ENCODE results near the gene PRELID3B. TPM values are rescaled to one million over a fixed set of nuclear protein-coding genes. Genes with fewer than 3 reads are reported as not detected.

PRELID3B gene
- total RNA-seq, 1 experiment from 2014 or later, result 129 TPM

DNA sequence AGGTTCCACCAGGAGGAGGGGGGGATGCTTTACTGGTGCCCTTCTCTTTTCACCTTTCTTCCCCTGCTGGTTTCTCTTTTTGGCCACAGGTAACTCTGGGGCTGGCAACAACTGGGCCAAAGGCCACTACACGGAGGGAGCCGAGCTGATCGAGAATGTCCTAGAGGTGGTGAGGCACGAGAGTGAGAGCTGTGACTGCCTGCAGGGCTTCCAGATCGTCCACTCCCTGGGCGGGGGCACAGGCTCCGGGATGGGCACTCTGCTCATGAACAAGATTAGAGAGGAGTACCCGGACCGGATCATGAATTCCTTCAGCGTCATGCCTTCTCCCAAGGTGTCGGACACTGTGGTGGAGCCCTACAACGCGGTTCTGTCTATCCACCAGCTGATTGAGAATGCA lies 19.0 kb downstream of the PRELID3B start:
- no peak overlapping the region for H3K4me2 ChIP-seq (ENCODE audit: low read length)
- H3K79me2 ChIP-seq (ENCODE audit: insufficient read depth, low read length), result peaks cover 40% of the 10 kb centered on the region
- TF ChIP-seq, protein P1, sequence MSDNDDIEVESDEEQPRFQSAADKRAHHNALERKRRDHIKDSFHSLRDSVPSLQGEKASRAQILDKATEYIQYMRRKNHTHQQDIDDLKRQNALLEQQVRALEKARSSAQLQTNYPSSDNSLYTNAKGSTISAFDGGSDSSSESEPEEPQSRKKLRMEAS (IDR thresholded peaks at IDR 0.05), result no peak
- TF ChIP-seq, protein P2, sequence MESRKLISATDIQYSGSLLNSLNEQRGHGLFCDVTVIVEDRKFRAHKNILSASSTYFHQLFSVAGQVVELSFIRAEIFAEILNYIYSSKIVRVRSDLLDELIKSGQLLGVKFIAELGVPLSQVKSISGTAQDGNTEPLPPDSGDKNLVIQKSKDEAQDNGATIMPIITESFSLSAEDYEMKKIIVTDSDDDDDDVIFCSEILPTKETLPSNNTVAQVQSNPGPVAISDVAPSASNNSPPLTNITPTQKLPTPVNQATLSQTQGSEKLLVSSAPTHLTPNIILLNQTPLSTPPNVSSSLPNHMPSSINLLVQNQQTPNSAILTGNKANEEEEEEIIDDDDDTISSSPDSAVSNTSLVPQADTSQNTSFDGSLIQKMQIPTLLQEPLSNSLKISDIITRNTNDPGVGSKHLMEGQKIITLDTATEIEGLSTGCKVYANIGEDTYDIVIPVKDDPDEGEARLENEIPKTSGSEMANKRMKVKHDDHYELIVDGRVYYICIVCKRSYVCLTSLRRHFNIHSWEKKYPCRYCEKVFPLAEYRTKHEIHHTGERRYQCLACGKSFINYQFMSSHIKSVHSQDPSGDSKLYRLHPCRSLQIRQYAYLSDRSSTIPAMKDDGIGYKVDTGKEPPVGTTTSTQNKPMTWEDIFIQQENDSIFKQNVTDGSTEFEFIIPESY (IDR thresholded peaks at IDR 0.05; ENCODE audit: extremely low read depth, insufficient replicate concordance, low read length), result no peak
- TF ChIP-seq EZH2 (IDR thresholded peaks at IDR 0.05), result no peak
- TF ChIP-seq RAD21 (IDR thresholded peaks at IDR 0.05; ENCODE audit: low read depth), result no peak
- no peak for TF ChIP-seq SP1 (IDR thresholded peaks at IDR 0.05; ENCODE audit: low read depth)
- TF ChIP-seq, protein P3, sequence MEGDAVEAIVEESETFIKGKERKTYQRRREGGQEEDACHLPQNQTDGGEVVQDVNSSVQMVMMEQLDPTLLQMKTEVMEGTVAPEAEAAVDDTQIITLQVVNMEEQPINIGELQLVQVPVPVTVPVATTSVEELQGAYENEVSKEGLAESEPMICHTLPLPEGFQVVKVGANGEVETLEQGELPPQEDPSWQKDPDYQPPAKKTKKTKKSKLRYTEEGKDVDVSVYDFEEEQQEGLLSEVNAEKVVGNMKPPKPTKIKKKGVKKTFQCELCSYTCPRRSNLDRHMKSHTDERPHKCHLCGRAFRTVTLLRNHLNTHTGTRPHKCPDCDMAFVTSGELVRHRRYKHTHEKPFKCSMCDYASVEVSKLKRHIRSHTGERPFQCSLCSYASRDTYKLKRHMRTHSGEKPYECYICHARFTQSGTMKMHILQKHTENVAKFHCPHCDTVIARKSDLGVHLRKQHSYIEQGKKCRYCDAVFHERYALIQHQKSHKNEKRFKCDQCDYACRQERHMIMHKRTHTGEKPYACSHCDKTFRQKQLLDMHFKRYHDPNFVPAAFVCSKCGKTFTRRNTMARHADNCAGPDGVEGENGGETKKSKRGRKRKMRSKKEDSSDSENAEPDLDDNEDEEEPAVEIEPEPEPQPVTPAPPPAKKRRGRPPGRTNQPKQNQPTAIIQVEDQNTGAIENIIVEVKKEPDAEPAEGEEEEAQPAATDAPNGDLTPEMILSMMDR (IDR thresholded peaks at IDR 0.05 in 2 of 3, conservative IDR thresholded peaks at IDR 0.05 in 1 of 3; ENCODE audit: borderline replicate concordance in 1 of 3, insufficient read depth in 1 of 3, low read depth in 2 of 3, low read length in 2 of 3), result no peak
- no peak for TF ChIP-seq ZNF274 (IDR thresholded peaks at IDR 0.05; ENCODE audit: low read depth, low read length)
- TF ChIP-seq ZFX (IDR thresholded peaks at IDR 0.05), result no peak
- H3K9me2 ChIP-seq (ENCODE audit: insufficient read depth), result no peaks in the 10 kb centered on the region
- intact Hi-C loops (cut with micrococcal nuclease), result no loop called here
- H4K20me1 ChIP-seq (ENCODE audit: insufficient read depth), result peaks cover 21% of the 10 kb centered on the region; the same call in 1 of the 2 replicates
- H3K4me1 ChIP-seq (ENCODE audit: control insufficient read depth in 1 of 2, insufficient read depth in 2 of 2, low read length in 2 of 2), result no peaks in the 10 kb centered on the region
- CTCF ChIA-PET, result no interaction called here
- RAD21 ChIA-PET (ENCODE audit: low non-redundant PET in 1 of 2, low total read pairs in 2 of 2, uncharacterized antibody in 2 of 2, unreplicated experiment in 2 of 2), result no interaction called here
- no peak for ATAC-seq
- no peak overlapping the region for H2AFZ ChIP-seq (ENCODE audit: low read depth, low read length, poor library complexity, severe bottlenecking)
- H3K27ac ChIP-seq (ENCODE audit: low read depth, low read length), result no peak overlapping the region
- BruUV-seq (replicated peaks), result no TSS peak
- no peak for DNase-seq (ENCODE audit: low read depth, low spot score)
- H3K9me3 ChIP-seq (ENCODE audit: control insufficient read depth in 1 of 2, insufficient read depth in 1 of 2, low read depth in 1 of 2, low read length in 2 of 2), result no peaks in the 10 kb centered on the region
- H3K36me3 ChIP-seq (ENCODE audit: control insufficient read depth in 1 of 2, insufficient read depth in 2 of 2, low read length in 2 of 2), result peaks cover 21 to 50% of the 10 kb centered on the region in 2 experiments; a peak in 3 of 4 replicates
- POLR2A ChIA-PET, result interaction anchor here (1.3 kb wide), 1 partner anchor 9 kb away, joined by 4 read pairs; the partner anchor contains the start of gene ATP5F1E
- H3K9ac ChIP-seq (ENCODE audit: low read length), result no peak overlapping the region
- no peak overlapping the region for H3K4me3 ChIP-seq (replicated peaks in 1 of 2; ENCODE audit: low read depth in 1 of 2, low read length in 2 of 2)
- no peaks in the 10 kb centered on the region for H3K27me3 ChIP-seq (ENCODE audit: insufficient read depth, low read length)
